ENCODE data around the gene KRT32.

DNA sequence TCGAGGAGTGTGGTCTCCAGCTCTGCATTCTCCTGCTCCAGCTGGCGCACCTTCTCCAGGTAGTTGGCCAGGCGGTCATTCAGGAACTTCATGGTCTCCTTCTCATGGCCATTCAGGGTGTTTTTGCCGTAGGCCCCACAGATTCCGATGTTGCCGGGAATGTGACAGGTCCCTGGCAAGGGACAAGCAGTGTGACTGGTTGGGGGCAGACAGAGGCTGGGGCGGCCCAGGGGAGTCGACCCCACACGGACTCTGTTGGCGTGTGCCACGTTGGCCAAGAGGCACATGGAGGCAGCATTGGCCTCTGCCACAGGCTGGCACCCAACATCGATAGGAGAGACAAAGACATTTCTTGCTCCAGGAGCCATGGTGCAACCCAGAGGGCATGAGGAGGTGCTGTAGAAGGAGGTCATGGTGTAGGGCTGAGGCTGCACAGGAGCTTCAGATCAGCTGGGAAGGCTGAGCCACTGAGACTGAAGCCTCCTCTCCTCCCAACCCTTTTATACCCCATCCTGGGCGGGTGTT lies 43.0 kb downstream of the KRT32 start, which contains the start of gene KRT37:
- TF ChIP-seq YY1 (IDR thresholded peaks at IDR 0.05; ENCODE audit: extremely low read depth, insufficient replicate concordance, low read depth, low read length) (no peak), RAD21 (IDR thresholded peaks at IDR 0.05; ENCODE audit: low read depth) (no peak), EZH2phosphoT487 (IDR thresholded peaks at IDR 0.05; ENCODE audit: borderline replicate concordance) (no peak), EZH2 (IDR thresholded peaks at IDR 0.05) (no peak), POLR2AphosphoS5 (IDR thresholded peaks at IDR 0.05; ENCODE audit: low read depth, low read length) (no peak), ZNF274 (IDR thresholded peaks at IDR 0.05; ENCODE audit: low read depth, low read length) (no peak), ZFX (IDR thresholded peaks at IDR 0.05) (no peak), CBX3 (IDR thresholded peaks at IDR 0.05; ENCODE audit: low read depth) (no peak), POLR2A (IDR thresholded peaks at IDR 0.05; ENCODE audit: borderline replicate concordance, extremely low read depth, insufficient read depth, insufficient read length) (no peak), SIN3A (IDR thresholded peaks at IDR 0.05; ENCODE audit: low read depth) (no peak), TCF7L2 (IDR thresholded peaks at IDR 0.05; ENCODE audit: borderline replicate concordance, extremely low read depth, insufficient read depth, insufficient read length) (no peak)
- TF ChIP-seq, protein P1, sequence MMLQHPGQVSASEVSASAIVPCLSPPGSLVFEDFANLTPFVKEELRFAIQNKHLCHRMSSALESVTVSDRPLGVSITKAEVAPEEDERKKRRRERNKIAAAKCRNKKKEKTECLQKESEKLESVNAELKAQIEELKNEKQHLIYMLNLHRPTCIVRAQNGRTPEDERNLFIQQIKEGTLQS (IDR thresholded peaks at IDR 0.05): no peak
- TF ChIP-seq, protein P2, sequence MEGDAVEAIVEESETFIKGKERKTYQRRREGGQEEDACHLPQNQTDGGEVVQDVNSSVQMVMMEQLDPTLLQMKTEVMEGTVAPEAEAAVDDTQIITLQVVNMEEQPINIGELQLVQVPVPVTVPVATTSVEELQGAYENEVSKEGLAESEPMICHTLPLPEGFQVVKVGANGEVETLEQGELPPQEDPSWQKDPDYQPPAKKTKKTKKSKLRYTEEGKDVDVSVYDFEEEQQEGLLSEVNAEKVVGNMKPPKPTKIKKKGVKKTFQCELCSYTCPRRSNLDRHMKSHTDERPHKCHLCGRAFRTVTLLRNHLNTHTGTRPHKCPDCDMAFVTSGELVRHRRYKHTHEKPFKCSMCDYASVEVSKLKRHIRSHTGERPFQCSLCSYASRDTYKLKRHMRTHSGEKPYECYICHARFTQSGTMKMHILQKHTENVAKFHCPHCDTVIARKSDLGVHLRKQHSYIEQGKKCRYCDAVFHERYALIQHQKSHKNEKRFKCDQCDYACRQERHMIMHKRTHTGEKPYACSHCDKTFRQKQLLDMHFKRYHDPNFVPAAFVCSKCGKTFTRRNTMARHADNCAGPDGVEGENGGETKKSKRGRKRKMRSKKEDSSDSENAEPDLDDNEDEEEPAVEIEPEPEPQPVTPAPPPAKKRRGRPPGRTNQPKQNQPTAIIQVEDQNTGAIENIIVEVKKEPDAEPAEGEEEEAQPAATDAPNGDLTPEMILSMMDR (IDR thresholded peaks at IDR 0.05 in 2 of 3, conservative IDR thresholded peaks at IDR 0.05 in 1 of 3; ENCODE audit: borderline replicate concordance in 1 of 3, insufficient read depth in 1 of 3, low read depth in 2 of 3, low read length in 2 of 3): no peak
